ENCODE results near the gene SSTR3. TPM values are rescaled to one million over a fixed set of nuclear protein-coding genes. Genes with fewer than 3 reads are reported as not detected.
A peak's percentile ranks its signal among the peaks of the same experiment; 100 is the strongest.

The SSTR3 gene
- total and polyA plus RNA-seq, 4 donors = 0.19 TPM; not detected in 3

DNA sequence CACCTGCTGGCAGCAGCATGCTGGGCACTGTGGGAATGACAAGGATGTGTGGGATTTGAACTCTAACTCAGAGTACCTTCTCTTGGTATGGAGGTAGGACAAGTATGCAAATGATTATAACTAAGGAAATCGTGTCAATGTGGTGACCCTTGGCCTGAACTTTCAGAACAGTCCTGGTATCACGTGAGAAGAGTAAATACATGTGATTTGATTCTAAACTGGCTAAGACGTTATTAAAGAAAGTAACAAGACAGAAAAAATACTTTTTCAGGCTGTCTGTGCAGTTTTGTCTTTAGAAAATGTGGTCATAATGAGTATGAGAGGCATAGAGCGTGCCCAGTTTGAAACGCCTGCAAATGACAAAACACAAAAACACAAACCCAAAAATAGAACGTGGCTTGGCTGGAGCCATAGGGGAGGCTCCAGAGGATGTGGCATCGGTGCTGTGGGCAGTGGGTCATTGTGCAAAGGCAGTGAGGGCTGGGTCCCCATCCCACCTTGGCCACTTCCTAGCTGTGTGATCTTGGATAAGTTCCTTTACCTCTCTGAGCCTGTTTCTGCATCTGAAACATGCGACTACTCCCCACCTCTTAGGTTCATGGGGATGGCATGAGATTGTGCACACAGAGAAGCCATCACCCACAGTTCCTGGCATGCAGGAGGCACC lies 44.2 kb downstream of the SSTR3 start:
- Histone ChIP-seq H3K9ac (ENCODE audit: low read depth in 1 of 2, low read length in 2 of 2) (peak overlapping the region in 1 of 2 donors; percentile 17), H3K4me1 (ENCODE audit: control insufficient read depth in 4 of 4, insufficient read depth in 4 of 4, low read length in 3 of 4) (peaks cover 4 to 21% (median 15%) of the 10 kb centered on the region in 4 donors), H3K9me3 (ENCODE audit: control insufficient read depth in 4 of 4, low read length in 3 of 4) (no peaks in the 10 kb centered on the region), H3K27me3 (ENCODE audit: control insufficient read depth in 4 of 4, insufficient read depth in 4 of 4, low read length in 3 of 4) (no peaks in the 10 kb centered on the region), H3K4me3 (ENCODE audit: low read depth in 1 of 3, low read length in 3 of 3) (no peak overlapping the region), H3K27ac (ENCODE audit: low read depth in 1 of 2, low read length in 2 of 2) (no peak overlapping the region), H3K36me3 (ENCODE audit: control insufficient read depth in 4 of 4, insufficient read depth in 3 of 4, low read depth in 1 of 4, low read length in 3 of 4) (no peaks in the 10 kb centered on the region)
- 30% methylated on average over 8 of the region's 8 CpGs for WGBS
- no peak for TF ChIP-seq JUND (IDR thresholded peaks at IDR 0.05)
- TF ChIP-seq YY1 (IDR thresholded peaks at IDR 0.05) = no peak
- TF ChIP-seq ZBTB33 (IDR thresholded peaks at IDR 0.05) = no peak
- TF ChIP-seq, protein P1, sequence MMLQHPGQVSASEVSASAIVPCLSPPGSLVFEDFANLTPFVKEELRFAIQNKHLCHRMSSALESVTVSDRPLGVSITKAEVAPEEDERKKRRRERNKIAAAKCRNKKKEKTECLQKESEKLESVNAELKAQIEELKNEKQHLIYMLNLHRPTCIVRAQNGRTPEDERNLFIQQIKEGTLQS (IDR thresholded peaks at IDR 0.05) = no peak
- no peak for TF ChIP-seq EGR1 (IDR thresholded peaks at IDR 0.05; ENCODE audit: low read depth in 2 of 2)
- TF ChIP-seq HNF4A (conservative IDR thresholded peaks at IDR 0.05) = peak in 1 of 2 donors; percentile 59
- TF ChIP-seq TAF1 (conservative IDR thresholded peaks at IDR 0.05) = no peak
- no peak for TF ChIP-seq MAX (IDR thresholded peaks at IDR 0.05)
- peak in 1 of 2 donors; percentile 53 for TF ChIP-seq RXRA (IDR thresholded peaks at IDR 0.05)
- DNase-seq (ENCODE audit: low spot score) = no peak

DNA sequence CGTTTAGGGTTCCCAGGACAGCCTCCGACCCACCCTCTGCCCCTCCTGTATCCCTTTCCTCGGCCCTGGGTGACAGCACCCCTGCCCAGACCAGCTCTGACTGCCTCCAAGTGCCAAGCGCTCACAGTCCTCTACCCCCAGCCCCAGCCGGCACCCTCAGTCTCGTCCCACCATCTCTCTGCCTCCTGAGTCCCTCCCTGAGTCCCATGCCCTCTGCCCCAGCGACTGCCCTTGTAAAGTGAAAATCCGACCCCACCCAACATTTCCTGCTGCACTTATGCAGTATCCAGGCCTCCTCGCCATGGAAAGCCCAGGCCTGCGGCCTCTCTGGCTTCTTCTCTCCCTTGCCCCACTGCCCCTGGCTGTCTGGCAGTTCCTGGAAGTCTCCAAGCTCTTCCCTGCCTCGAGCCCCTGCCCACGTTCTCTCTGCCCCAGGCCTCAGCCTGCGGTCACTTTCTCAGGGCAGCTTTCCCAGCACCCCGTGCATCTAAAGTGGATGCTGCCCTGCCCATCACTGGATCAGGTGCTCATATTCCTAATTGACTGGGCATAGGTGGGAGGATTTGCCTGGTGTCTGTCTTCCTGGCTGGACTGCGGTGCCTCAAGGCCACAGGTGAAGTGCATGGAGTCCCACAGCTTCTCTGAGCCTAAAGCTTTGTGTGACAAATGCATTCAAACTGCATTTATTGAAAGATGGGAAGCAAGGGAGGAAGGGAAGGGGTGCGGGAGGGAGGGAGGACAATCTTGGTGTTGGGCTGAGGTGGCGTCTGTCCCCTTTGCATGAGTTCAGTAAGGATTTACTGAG lies 44.9 kb downstream of the SSTR3 start:
- Histone ChIP-seq H3K27ac (ENCODE audit: low read depth in 1 of 2, low read length in 2 of 2) (no peak overlapping the region), H3K9ac (ENCODE audit: low read depth in 1 of 2, low read length in 2 of 2) (no peak overlapping the region), H3K9me3 (ENCODE audit: control insufficient read depth in 4 of 4, low read length in 3 of 4) (no peaks in the 10 kb centered on the region), H3K4me1 (ENCODE audit: control insufficient read depth in 4 of 4, insufficient read depth in 4 of 4, low read length in 3 of 4) (peaks cover 4 to 21% (median 15%) of the 10 kb centered on the region in 4 donors), H3K4me3 (ENCODE audit: low read depth in 1 of 3, low read length in 3 of 3) (no peak overlapping the region), H3K27me3 (ENCODE audit: control insufficient read depth in 4 of 4, insufficient read depth in 4 of 4, low read length in 3 of 4) (no peaks in the 10 kb centered on the region), H3K36me3 (ENCODE audit: control insufficient read depth in 4 of 4, insufficient read depth in 3 of 4, low read depth in 1 of 4, low read length in 3 of 4) (no peaks in the 10 kb centered on the region)
- TF ChIP-seq MAX (IDR thresholded peaks at IDR 0.05) (no peak), TAF1 (conservative IDR thresholded peaks at IDR 0.05) (no peak), YY1 (IDR thresholded peaks at IDR 0.05) (no peak), REST (IDR thresholded peaks at IDR 0.05) (no peak), NR2F2 (IDR thresholded peaks at IDR 0.05) (no peak), ZBTB33 (IDR thresholded peaks at IDR 0.05) (no peak), FOXA1 (IDR thresholded peaks at IDR 0.05) (no peak), HNF4G (IDR thresholded peaks at IDR 0.05) (no peak)
- TF ChIP-seq, protein P1 (IDR thresholded peaks at IDR 0.05) = no peak
- WGBS = 64% methylated on average over 17 of the region's 17 CpGs
- DNase-seq (ENCODE audit: low spot score) = no peak

All from liver (tissue), 9 donors.